Neural cell (in vitro differentiated cells): ENCODE results near the gene IGFL1.

ENCODE experiments used
- CTCF ChIP-seq: fragments of 450-650 bp; IDR thresholded peaks from 2 replicates; pipeline ENCODE4 v1.5.1; 2014; ENCODE audit warnings: antibody characterized with exemption, mild to moderate bottlenecking, moderate library complexity; ENCODE audit not compliant: poor library complexity, severe bottlenecking
- EP300 ChIP-seq: fragments of 450-650 bp; conservative IDR thresholded peaks from 2 replicates; pipeline ENCODE4 v1.6.1; 2014; ENCODE audit warnings: antibody characterized with exemption, mild to moderate bottlenecking, moderate library complexity; ENCODE audit not compliant: poor library complexity, severe bottlenecking
- POLR2AphosphoS5 ChIP-seq: IDR thresholded peaks from 2 replicates; pipeline ENCODE4 v1.6.1; 2012
- SMC3 ChIP-seq: fragments of 450-650 bp; conservative IDR thresholded peaks from 2 replicates; pipeline ENCODE4 v1.6.1; 2014; ENCODE audit warnings: antibody characterized with exemption, mild to moderate bottlenecking, moderate library complexity; ENCODE audit not compliant: poor library complexity
- TAF1 ChIP-seq: IDR thresholded peaks from 2 replicates; pipeline ENCODE4 v1.6.1; 2012; ENCODE audit warnings: low read depth

- TF ChIP-seq CTCF (no peak), TAF1 (no peak), EP300 (no peak), SMC3 (no peak), POLR2AphosphoS5 (no peak)
Observed at GRCh38 chr19:46198756-46199155, 30.8 kb upstream of the IGFL1 start.
